Retinal pigment epithelial cell (primary cell): ENCODE results near the gene TIRAP.
A peak's percentile ranks its signal among the peaks of the same experiment; 100 is the strongest.

ENCODE experiments used
- DNase-seq: peaks from one replicate; pipeline ENCODE4 v3.0.0-alpha.2; 2010; ENCODE audit warnings: low read depth
- H3K4me3 ChIP-seq: 2 replicates; pipeline ENCODE4 v1.5.1; 2011; ENCODE audit warnings: mild to moderate bottlenecking, low read length, control low read depth, moderate library complexity
- TF ChIP-seq, protein P1 (sequence below): conservative IDR thresholded peaks from 2 replicates; pipeline ENCODE4 v1.5.1; 2011; ENCODE audit warnings: low read depth, low read length, control low read depth, inconsistent platforms

TIRAP gene

DNA sequence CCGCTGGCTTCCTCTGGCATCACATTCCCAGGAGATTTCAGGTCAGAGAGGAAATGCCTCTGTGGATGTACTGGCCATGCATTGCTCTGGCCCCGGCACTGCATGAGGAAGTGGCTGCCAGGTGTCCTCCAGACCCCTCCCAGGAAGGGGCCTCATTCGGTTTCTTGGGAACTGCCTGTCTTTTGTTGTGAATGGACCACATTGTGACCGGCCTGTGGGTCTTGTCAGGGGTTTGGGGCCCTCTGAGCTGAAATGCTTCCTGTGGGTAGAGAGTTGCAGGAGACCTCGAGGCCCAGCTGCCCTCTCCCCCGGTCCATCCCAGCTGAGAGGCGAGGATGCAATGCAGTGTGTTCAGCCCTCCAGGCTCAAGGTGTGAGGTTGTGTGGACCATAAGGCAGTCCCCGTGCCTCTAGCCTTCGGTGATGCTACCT is 53.8 kb downstream of the TIRAP start:
- DNase-seq: no peak
- H3K4me3 ChIP-seq: no peak overlapping the region
- TF ChIP-seq, protein P1, sequence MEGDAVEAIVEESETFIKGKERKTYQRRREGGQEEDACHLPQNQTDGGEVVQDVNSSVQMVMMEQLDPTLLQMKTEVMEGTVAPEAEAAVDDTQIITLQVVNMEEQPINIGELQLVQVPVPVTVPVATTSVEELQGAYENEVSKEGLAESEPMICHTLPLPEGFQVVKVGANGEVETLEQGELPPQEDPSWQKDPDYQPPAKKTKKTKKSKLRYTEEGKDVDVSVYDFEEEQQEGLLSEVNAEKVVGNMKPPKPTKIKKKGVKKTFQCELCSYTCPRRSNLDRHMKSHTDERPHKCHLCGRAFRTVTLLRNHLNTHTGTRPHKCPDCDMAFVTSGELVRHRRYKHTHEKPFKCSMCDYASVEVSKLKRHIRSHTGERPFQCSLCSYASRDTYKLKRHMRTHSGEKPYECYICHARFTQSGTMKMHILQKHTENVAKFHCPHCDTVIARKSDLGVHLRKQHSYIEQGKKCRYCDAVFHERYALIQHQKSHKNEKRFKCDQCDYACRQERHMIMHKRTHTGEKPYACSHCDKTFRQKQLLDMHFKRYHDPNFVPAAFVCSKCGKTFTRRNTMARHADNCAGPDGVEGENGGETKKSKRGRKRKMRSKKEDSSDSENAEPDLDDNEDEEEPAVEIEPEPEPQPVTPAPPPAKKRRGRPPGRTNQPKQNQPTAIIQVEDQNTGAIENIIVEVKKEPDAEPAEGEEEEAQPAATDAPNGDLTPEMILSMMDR: no peak

DNA sequence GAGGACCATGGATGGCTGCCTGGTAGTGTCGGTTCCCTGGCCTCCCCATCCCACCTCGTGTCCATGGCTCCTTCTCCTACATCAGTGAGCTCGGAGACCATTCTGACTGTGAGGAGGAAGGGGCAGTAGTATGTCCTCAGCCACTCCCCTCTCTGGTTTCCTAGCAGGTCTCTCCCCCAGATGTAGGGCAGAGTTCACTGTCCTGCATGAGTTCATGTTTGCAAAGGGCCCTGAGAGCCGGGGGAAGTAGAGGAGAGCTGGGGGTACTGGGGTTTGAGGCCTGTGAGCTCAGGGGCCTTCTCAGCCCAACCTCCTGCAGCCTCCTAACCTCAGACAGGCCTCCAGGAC is 54.2 kb downstream of the TIRAP start:
- DNase-seq: no peak
- TF ChIP-seq, protein P1: no peak
- no peak overlapping the region for H3K4me3 ChIP-seq

DNA sequence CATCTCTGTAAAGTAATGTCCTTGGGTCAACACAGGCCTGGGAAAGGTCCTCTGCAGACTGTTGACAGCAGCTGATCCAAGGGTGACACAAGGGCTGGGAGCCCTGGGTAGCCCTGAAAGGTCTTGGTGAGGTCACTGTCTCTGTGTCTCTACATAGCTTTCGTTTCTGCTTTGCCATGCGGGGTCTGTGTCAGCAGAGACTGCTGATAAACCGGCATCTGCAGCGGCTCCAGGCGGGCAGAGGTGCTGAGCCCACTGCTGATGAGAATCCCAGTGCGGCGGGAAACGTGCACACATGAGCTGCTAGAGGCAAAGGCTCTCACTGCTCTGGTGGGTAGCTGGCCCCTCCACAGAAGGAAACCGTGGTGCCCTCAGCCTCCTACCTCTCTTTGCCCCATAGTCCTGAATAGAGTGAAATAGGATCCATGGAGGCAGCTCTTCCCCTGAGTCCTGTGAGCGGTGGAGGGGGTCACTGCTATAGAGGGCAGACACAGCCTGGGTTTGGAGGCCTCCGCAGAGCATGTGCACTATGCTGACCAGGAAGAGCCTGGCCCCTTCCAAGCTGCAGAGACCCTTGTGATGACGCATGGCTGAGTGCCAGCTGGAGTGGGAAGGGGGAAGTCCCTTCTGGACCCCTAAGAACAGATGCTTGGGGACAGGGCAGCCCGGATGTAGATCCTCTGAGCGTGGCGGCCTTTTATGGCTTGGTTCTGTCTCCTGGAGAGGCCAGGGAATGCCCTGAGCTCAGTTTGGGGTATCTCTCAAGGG is 54.8 kb downstream of the TIRAP start:
- no peak overlapping the region for H3K4me3 ChIP-seq
- DNase-seq: no peak
- TF ChIP-seq, protein P1: no peak

DNA sequence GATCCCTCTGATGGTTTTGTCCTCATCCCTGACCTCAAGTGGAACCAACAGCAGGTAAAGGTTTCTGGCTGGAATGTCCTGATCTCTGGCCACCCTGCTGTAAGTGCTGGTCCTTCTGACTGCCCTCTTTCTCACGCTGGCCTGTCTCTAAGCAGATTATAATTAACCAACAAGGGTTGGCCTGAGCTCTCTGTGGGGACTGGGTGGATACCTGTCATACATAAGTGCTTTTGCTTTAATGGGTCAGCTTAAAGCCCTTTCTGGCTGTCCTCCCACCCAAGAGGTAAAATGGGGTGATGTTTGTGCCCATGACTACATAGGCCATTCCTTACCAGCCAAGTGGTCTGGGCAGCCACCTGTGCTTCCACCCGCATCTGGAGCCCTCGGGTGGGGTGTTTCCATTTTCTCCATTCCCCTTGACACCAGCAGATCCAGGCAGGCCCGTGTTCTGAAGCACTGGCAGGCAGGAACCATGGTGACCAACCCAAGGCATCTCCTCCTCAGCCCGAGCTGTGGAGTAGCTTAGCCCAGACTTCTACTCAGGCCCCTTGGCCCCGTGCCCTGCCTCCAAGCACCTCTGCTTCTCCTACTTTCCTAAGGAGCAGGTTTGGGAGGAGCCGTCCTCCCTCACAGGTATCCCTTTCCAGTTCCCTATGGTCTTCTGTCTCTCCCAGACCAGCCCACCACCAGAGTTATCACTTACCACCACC is 55.6 kb downstream of the TIRAP start:
- no peak overlapping the region for H3K4me3 ChIP-seq
- DNase-seq: peak; percentile 95
- TF ChIP-seq, protein P1: no peak

DNA sequence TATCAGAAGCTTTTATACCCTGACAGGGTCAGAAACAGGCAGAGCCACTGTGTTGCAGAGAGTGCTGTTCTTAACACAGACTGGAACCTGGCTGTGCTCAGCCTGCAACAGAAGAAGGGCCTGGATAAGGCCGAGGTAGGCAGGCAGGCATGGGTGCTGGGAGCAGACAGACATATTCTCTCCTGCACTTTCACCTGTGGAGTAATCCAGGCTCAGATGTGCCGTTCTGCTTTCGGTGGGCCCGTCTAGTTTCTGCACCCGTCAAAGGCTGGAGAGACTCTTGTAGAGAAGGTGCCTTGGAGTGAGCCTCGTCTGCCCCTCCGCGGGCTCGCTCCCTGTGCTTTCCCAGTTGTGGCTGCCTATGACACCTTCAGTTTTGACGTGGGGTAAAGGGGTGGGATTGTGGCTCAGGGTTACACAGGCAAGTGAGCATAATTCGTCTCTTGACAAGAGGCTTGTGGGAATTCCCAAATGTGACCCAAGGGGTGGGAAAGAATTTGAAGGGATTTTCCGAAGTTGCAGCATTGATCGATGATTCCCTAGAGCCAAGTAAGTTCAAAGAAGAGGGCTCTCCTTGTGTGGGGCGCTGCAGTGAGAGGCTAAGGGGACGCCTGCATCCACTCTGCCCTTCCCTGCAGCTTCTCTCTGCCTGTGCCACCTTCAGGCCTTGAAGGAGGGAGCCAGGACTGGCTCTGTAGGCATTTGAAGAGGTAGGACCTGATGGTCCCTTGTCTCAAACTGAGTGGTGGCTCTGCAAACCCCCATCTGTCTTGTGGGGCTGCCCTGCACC is 56.4 kb downstream of the TIRAP start:
- no peak for DNase-seq
- TF ChIP-seq, protein P1: no peak
- H3K4me3 ChIP-seq: no peak overlapping the region

DNA sequence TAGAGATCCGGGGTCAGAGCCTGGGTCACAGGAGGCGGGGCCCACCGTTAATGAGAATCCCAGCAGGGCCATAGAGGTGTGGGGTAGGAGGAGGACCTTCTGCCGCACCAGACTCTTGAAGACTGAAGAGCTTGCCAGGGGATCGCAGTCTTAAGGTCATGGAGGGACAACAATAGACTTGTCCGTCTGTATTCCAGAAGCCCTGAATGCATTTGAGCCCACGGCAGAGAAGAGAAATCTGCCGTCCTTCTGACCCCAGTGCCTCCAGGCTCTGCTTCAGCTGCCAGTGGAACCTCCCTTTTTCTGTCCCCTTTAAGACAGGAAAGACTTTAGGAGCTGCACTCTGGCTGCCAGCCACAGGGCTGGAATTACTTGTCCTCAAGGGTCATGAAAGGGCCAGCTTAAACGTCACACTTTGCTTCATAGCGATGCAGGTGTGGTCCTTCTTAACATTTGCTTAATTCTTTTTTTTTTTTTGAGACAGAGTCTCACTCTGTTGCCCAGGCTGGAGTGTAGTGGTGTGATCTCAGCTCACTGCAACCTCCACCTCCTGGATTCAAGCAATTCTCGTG is 57.1 kb downstream of the TIRAP start:
- TF ChIP-seq, protein P1: no peak
- peak; percentile 99 for DNase-seq
- H3K4me3 ChIP-seq: no peak overlapping the region
